HL-60/S4 (cell line): ENCODE data around the gene MTMR12.
"Not testable (repeated sequence)": the region's sequence is repeated elsewhere in the genome, so short reads cannot be mapped to it uniquely, and the experiment has no call there.

Experiments used
- in situ Hi-C: fragments of 300-500 bp; cut with MboI; formaldehyde crosslinking; loops from 2 replicates; pipeline ENCODE4 v1.14.3; 2022; ENCODE audit warnings: low sequenced_read_pairs

MTMR12 gene

GRCh38 chr5:32325062-32325461 lies 12.3 kb upstream of the MTMR12 start:
- in situ Hi-C loops = no loop called here

GRCh38 chr5:32323741-32324140 lies 11.0 kb upstream of the MTMR12 start:
- in situ Hi-C loops = no loop called here

DNA sequence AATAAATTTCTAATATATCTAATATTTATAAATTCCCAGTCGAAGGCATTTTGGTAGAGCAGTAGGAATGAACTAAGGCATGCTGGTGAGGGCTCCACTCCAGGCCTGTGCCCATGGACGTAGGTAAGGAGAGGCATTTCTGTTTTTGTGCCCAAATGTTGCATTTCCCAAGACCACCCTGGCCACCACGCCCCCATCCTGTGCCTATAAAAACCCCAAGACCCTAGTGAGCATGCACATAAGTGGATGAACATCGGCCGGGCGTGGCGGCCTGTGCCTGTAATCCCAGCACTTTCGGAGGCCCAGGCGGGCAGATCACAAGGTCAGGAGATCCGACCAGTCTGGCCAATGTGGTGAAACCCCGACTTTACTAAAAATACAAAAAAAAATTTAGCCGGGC lies 10.1 kb upstream of the MTMR12 start:
- in situ Hi-C loops = no loop called here

DNA sequence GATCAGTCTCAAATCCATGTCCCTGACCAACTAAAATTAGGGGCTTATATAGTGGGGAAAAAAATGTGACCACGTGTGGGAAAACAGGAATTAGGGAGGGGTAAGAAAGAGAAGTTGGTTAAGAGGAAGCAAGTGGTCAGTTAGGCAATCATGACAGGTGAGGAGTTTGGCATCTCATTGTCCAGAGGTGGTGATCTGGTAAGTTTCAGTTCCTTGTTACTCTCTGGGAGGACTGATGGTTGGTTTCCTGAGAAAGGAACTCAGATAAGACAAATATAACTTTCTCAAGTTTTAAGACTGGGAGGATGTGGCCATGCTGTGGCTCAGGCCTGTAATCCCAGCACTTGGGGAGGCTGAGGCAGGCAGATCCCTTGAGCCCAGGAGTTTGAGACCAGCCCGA lies 9.0 kb upstream of the MTMR12 start:
- in situ Hi-C loops = not testable (repeated sequence)

DNA sequence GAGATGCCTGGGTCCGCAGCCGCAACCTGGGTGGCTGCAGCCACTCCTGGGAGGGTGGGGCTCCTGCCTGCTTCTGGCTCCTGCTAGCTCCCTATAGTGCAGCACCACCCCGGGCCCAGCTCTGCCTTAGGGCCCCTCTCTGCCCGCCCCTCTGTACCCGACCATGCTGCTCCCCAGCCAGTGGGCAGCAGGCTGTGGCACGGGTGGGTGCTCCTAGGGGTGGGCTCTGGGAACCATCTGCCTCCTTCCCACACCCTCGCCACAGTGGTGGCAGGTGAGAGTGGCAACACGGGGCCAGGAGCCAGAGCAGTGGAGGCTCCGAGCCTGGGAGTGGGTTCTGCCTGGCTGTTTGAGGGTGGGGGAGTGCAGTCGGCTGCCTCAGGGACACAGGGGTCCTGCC lies 7.8 kb upstream of the MTMR12 start:
- in situ Hi-C loops = no loop called here

- in situ Hi-C loops = no loop called here
Measured at GRCh38 chr5:32319926-32320543, 7.3 kb upstream of the MTMR12 start.

GRCh38 chr5:32319392-32319791 lies 6.7 kb upstream of the MTMR12 start:
- in situ Hi-C loops = no loop called here

DNA sequence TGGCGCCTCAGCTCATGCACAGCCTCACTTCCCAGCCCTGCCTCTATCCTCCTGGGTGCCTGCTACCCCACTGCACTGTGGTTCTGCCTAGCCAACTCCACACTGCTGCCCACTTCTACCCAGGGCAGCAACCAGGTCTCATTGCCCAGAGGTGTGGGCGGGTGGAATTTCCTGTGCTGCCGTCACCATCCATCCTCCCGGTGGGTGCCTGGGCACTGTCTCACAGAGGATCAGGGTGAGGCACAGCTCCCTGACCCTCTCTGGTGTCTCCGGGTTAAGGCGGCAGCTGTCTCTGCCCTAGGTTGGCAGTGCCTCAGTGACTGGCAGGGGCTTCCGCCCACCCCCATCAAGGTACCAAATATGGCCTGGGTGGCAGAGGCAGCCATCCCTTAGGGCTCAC lies 4.3 kb upstream of the MTMR12 start:
- in situ Hi-C loops = no loop called here

- in situ Hi-C loops = no loop called here
Measured at GRCh38 chr5:32315221-32316014, 2.7 kb upstream of the MTMR12 start.

- in situ Hi-C loops = no loop called here
Measured at GRCh38 chr5:32314658-32315057, 1.9 kb upstream of the MTMR12 start.

- in situ Hi-C loops = not testable (repeated sequence)
Measured at GRCh38 chr5:32314152-32314488, 1.4 kb upstream of the MTMR12 start.

GRCh38 chr5:32312197-32312594 lies 543 bp downstream of the MTMR12 start:
- in situ Hi-C loops = no loop called here

DNA sequence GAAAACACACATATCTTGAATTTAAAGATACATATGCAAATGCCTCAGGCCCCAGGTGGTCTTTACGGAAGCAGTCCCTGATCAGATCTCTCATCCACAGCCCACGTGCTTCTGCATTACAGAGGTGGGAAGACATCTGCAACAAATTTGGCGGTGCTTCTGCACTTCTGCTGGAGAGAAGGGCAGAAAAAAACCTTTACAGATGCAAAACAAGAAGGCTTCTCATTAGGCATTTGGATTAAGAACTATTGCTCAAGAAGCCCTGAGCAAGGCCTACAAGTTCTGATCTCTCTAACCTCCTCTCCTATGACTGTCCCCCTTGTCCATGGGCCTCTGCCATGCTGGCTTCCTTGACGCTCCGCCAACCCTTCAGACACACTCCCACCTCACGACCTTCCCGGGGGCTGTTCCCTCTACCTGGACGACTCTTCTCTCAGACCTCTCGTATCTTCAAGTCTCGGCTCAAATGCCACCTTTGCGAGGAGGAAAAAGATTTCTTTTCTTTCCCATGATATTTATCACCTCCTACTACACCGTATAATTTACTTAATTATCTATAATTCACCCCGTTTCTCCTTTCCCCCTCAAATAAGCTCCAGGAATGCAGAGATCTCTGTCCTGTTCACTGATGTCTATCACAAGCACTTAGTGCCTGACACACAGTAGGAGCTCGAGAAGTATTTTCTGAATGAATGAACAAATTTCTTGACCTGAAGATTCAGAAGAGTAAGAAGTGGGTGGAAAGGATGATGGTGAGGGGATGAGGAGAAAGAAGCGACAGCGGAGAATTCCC lies 1.1 kb downstream of the MTMR12 start:
- in situ Hi-C loops = no loop called here

DNA sequence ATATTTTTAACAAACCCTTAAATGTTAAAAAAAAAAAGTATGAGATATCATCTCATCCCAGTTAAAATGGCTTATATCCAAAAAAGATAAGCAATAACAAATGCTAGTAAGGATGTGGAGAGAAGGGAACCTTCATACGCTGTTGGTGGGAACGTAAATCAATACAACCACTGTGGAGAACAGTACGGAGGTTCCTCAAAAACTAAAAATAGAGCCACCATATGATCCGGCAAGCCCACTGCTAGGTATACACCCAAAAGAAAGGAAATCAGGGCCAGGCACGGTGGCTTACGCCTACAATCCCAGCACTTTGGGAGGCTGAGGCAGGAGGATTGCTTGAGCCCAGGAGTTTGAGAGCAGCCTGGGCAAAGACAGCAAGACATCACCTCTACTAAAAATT lies 3.0 kb downstream of the MTMR12 start:
- in situ Hi-C loops = no loop called here

DNA sequence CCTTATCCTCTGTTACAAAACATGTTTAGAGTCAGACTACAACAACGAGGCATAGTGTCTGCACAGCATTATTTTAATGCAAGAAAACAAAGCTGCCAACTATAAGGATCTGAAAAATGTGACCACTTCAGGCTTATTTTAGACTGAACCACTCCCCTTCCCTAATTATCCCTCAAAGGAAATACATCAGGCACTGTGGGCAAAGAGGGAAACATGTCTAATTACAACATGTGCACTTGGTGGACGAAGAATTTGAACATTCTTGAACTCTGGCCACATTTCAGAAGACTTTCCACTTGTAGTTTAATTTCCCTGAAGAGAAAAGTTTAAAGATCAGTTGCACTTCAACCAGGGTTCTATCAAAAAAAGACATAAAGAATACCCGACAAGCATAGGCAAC lies 3.8 kb downstream of the MTMR12 start:
- in situ Hi-C loops = no loop called here

- in situ Hi-C loops = no loop called here
Measured at GRCh38 chr5:32307769-32308194, 5.0 kb downstream of the MTMR12 start.

GRCh38 chr5:32304622-32305021 lies 8.1 kb downstream of the MTMR12 start:
- in situ Hi-C loops = no loop called here

GRCh38 chr5:32303755-32304120 lies 9.0 kb downstream of the MTMR12 start:
- in situ Hi-C loops = no loop called here

DNA sequence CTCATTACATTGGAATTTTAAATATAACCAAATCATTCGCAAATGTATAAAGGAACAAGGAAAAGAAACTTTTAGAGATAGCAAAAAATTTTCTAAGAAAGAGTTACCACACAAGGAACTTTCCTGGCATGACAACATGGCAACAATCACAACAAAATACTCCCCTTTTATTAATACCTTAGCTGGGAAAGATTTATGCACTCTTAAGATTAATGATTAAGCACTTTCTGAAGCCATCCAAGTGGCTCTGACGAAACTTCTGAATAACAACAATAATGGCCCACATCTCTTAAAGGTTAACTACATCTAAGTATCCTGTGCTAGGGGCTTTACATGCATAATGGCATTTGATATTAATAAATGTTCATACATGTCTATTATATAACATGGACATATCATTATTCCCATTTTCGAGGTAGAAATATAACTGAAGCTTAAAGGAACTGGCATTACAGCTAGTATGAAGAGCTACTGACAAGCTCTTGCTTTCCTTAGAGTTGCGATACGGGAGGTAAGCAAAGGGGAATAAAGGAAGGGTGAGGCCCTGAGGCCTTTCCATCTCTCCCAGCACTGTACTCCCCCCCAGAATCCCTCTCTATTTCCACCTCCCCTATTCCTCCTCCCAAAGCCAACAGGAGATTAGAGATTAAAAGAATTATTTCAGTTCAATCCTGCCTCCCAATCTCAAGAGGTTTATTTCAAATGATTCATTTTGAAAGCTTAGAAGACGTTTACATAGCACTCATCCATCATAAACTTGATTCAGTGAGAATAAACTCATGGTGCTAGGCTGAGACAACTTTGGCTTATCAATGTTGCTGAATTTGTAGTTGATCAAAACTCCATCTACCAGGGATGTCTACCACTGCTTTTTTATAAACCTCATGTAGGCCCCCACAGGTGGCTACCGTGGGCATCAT lies 9.6 kb downstream of the MTMR12 start:
- in situ Hi-C loops = no loop called here

GRCh38 chr5:32301891-32302290 lies 10.8 kb downstream of the MTMR12 start:
- in situ Hi-C loops = no loop called here
